Fibroblast of mammary gland (primary cell): ENCODE measurements around the gene RNF128.
"Not testable (repeated sequence)": the region's sequence is repeated elsewhere in the genome, so short reads cannot be mapped to it uniquely, and the experiment has no call there.

Experiments used
- DNase-seq: peaks from one replicate; pipeline ENCODE4 v3.0.0-alpha.2; 2010; ENCODE audit warnings: low read depth
- H3K4me3 ChIP-seq: 2 replicates; pipeline ENCODE4 v1.5.1; 2011; ENCODE audit warnings: low read depth, mild to moderate bottlenecking, low read length, moderate library complexity; ENCODE audit not compliant: control insufficient read depth
- CTCF ChIP-seq: conservative IDR thresholded peaks from 2 replicates; pipeline ENCODE4 v1.5.1; 2011; ENCODE audit warnings: low read depth, low read length, inconsistent platforms; ENCODE audit not compliant: control insufficient read depth, insufficient read depth

The RNF128 gene

GRCh38 chrX:106811131-106811910 lies 84.8 kb downstream of the RNF128 start:
- H3K4me3 ChIP-seq, result no peak overlapping the region
- no peak for TF ChIP-seq CTCF
- no peak for DNase-seq

DNA sequence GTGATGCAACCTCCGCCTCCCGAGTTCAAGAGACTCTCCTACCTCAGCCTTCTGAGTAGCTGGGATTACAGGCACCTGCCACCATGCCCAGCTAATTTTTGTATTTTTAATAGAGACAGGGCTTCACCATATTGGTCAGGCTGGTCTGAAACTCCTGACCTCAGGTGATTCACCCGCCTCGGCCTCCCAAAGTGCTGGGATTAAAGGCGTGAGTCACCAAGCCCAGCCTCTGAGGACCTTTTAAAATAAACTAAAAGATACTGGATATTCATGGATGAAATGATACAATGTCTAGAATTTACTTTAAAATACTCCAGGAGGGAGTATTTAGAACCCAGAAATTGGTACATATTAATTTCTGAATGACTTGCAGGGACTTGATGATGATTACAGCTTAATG lies 86.4 kb downstream of the RNF128 start:
- not testable (repeated sequence) for H3K4me3 ChIP-seq, DNase-seq

DNA sequence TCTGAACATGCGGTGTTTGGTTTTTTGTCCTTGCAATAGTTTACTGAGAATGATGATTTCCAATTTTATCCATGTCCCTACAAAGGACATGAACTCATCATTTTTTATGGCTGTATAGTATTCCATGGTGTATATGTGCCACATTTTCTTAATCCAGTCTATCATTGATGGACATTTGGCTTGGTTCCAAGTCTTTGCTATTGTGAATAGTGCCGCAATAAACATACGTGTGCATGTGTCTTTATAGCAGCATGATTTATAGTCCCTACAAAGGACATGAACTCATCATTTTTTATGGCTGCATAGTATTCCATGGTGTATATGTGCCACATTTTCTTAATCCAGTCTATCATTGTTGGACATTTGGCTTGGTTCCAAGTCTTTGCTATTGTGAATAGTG lies 87.6 kb downstream of the RNF128 start:
- DNase-seq, H3K4me3 ChIP-seq: not testable (repeated sequence)
